Measurements from ENCODE around the gene EPYC.

EPYC gene, protein sequence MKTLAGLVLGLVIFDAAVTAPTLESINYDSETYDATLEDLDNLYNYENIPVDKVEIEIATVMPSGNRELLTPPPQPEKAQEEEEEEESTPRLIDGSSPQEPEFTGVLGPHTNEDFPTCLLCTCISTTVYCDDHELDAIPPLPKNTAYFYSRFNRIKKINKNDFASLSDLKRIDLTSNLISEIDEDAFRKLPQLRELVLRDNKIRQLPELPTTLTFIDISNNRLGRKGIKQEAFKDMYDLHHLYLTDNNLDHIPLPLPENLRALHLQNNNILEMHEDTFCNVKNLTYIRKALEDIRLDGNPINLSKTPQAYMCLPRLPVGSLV

GRCh38 chr12:91004872-91005271 lies at the start of gene EPYC:
Gene EPYC, minus strand, starts transcription at chr12:91004972. Its CDS starts 2,407 bp downstream, at chr12:91002565.
- H3K4me3 Mint-ChIP-seq = no peak within 1 kb of the TSS
- H3K36me3 Mint-ChIP-seq = no peaks in the 10 kb centered on the region
- H3K9me3 Mint-ChIP-seq (ENCODE audit: low read depth) = no peaks in the 10 kb centered on the region
- H3K27me3 Mint-ChIP-seq = peaks cover 5% of the 10 kb centered on the region
- no peak within 1 kb of the TSS for H3K27ac Mint-ChIP-seq
- H3K4me1 Mint-ChIP-seq (ENCODE audit: low read depth) = no peaks in the 10 kb centered on the region

DNA sequence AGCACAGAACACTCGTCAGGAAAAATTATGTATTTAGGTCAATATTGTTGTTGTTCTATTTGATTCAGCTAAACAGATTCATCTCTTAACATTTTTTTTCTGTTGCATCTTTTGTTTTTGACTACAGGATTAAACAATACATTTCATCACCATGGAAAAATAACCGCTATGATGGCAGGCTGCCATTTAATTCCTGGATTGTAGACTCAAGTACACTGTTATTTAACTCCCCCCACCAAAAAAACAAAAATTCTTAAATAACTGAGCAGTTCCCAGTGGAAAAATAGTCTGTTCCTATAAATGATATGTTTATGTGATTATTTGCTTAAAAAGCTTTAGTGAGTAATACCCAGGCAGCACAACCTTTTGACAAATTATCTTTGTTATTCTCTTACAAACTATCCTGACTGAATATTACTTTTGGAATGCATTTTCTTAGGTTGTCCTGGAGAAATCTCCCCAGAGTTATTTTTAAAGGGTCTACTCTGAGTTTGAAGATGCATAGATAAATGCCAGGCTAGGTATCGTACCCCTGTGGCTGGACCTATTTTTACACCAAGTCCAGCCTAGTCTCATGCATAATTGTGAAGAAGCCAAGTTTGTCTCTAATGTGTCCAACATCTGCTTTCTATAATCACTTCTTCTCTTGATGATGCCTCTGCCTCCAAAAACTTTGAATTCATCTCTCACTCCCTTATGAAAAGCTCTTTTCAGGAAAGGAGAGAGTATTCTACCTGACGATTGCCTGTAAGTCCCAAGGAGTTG lies 49.4 kb upstream of the EPYC start:
- peaks cover 9% of the 10 kb centered on the region for H3K27me3 Mint-ChIP-seq
- H3K4me3 Mint-ChIP-seq = no peak overlapping the region
- H3K9me3 Mint-ChIP-seq (ENCODE audit: low read depth) = no peaks in the 10 kb centered on the region
- H3K27ac Mint-ChIP-seq = no peak overlapping the region
- H3K4me1 Mint-ChIP-seq (ENCODE audit: low read depth) = no peaks in the 10 kb centered on the region
- H3K36me3 Mint-ChIP-seq = no peaks in the 10 kb centered on the region

- no peaks in the 10 kb centered on the region for H3K9me3 Mint-ChIP-seq (ENCODE audit: low read depth)
- peaks cover 6% of the 10 kb centered on the region for H3K27me3 Mint-ChIP-seq
- no peak overlapping the region for H3K27ac Mint-ChIP-seq
- no peak overlapping the region for H3K4me3 Mint-ChIP-seq
- H3K4me1 Mint-ChIP-seq (ENCODE audit: low read depth) = no peaks in the 10 kb centered on the region
- no peaks in the 10 kb centered on the region for H3K36me3 Mint-ChIP-seq
Measured at GRCh38 chr12:91052026-91052425, 47.3 kb upstream of the EPYC start.

- no peaks in the 10 kb centered on the region for H3K27me3 Mint-ChIP-seq
- H3K4me1 Mint-ChIP-seq (ENCODE audit: low read depth) = no peaks in the 10 kb centered on the region
- no peak overlapping the region for H3K4me3 Mint-ChIP-seq
- no peaks in the 10 kb centered on the region for H3K9me3 Mint-ChIP-seq (ENCODE audit: low read depth)
- no peak overlapping the region for H3K27ac Mint-ChIP-seq
- no peaks in the 10 kb centered on the region for H3K36me3 Mint-ChIP-seq
Measured at GRCh38 chr12:91044586-91044985, 39.8 kb upstream of the EPYC start.

GRCh38 chr12:91043408-91043807 lies 38.6 kb upstream of the EPYC start:
- no peak overlapping the region for H3K4me3 Mint-ChIP-seq
- no peaks in the 10 kb centered on the region for H3K9me3 Mint-ChIP-seq (ENCODE audit: low read depth)

GRCh38 chr12:91040096-91040755 lies 35.5 kb upstream of the EPYC start:
- H3K27ac Mint-ChIP-seq = no peak overlapping the region
- no peaks in the 10 kb centered on the region for H3K4me1 Mint-ChIP-seq (ENCODE audit: low read depth)
- H3K9me3 Mint-ChIP-seq (ENCODE audit: low read depth) = no peaks in the 10 kb centered on the region
- no peaks in the 10 kb centered on the region for H3K27me3 Mint-ChIP-seq
- H3K36me3 Mint-ChIP-seq = no peaks in the 10 kb centered on the region
- H3K4me3 Mint-ChIP-seq = no peak overlapping the region

More at GRCh38 chr12:91043408-91043807, 38.6 kb upstream of the EPYC start:
- Mint-ChIP-seq H3K27me3 (no peaks in the 10 kb centered on the region), H3K36me3 (no peaks in the 10 kb centered on the region), H3K4me1 (ENCODE audit: low read depth) (no peaks in the 10 kb centered on the region), H3K27ac (no peak overlapping the region)

DNA sequence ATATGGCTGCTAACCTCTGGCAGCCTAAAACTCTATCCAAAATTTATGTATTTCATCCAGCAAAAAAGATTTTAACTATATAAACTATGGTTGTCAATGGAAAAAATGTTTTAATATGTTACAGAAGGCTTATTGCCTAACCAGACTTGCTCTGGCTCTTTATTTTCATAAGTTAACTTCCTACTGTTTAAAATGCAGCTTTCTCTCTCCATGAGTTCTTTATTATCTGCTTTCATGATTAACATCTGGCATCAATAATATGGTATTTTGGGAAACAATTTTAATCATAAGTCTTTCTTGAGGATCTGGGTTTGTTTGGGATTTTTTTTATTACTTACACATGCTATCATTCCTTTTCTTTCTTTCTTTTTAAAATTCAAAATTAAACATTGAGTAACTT lies 32.5 kb upstream of the EPYC start:
- no peaks in the 10 kb centered on the region for H3K27me3 Mint-ChIP-seq
- no peaks in the 10 kb centered on the region for H3K36me3 Mint-ChIP-seq
- no peak overlapping the region for H3K27ac Mint-ChIP-seq
- H3K4me3 Mint-ChIP-seq = no peak overlapping the region
- H3K9me3 Mint-ChIP-seq (ENCODE audit: low read depth) = no peaks in the 10 kb centered on the region
- H3K4me1 Mint-ChIP-seq (ENCODE audit: low read depth) = no peaks in the 10 kb centered on the region

GRCh38 chr12:91033251-91033650 lies 28.5 kb upstream of the EPYC start:
- H3K9me3 Mint-ChIP-seq (ENCODE audit: low read depth) = no peaks in the 10 kb centered on the region
- no peaks in the 10 kb centered on the region for H3K36me3 Mint-ChIP-seq

DNA sequence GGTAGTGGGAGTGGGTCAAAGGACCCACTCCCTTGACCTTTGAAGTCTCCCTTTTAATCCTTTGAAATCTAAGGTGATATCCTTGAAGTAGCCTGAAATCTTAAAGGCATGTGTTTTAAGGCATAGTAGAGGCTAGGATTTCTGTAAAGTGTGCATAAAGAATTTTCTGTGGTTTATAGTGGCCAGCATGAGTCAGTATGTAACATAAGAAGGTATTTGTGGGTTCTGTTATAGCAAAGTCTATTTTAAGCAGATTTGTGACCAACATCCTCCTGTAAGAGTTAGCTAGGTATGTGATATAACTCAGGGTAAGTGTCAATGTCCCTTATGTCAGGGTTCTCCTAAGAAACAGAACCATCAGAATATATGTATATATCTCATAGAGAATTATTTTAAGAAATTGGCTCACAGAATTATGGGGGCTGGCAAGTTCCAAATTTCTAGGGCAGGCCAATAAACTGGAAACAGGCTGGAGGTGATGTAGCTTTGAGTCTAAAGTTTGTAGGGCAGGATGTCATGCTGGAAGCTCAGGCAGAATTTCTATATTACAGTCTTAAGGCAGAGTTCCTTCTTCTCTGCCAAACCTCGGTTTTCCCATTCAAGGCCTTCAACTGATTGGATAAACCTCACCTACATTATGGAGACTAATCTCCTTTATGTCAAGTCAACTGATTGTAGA lies 18.7 kb upstream of the EPYC start:
- no peak overlapping the region for H3K27ac Mint-ChIP-seq
- H3K4me3 Mint-ChIP-seq = no peak overlapping the region
- no peaks in the 10 kb centered on the region for H3K4me1 Mint-ChIP-seq (ENCODE audit: low read depth)
- no peaks in the 10 kb centered on the region for H3K9me3 Mint-ChIP-seq (ENCODE audit: low read depth)
- peaks cover 1% of the 10 kb centered on the region for H3K27me3 Mint-ChIP-seq
- no peaks in the 10 kb centered on the region for H3K36me3 Mint-ChIP-seq

More at GRCh38 chr12:91033251-91033650, 28.5 kb upstream of the EPYC start:
- Mint-ChIP-seq H3K27ac (no peak overlapping the region), H3K4me1 (ENCODE audit: low read depth) (no peaks in the 10 kb centered on the region), H3K27me3 (no peaks in the 10 kb centered on the region), H3K4me3 (no peak overlapping the region)

GRCh38 chr12:91021076-91021475 lies 16.3 kb upstream of the EPYC start:
- Mint-ChIP-seq H3K4me1 (ENCODE audit: low read depth) (no peaks in the 10 kb centered on the region), H3K36me3 (no peaks in the 10 kb centered on the region), H3K27ac (no peak overlapping the region), H3K9me3 (ENCODE audit: low read depth) (no peaks in the 10 kb centered on the region), H3K4me3 (no peak overlapping the region), H3K27me3 (peaks cover 1% of the 10 kb centered on the region)

DNA sequence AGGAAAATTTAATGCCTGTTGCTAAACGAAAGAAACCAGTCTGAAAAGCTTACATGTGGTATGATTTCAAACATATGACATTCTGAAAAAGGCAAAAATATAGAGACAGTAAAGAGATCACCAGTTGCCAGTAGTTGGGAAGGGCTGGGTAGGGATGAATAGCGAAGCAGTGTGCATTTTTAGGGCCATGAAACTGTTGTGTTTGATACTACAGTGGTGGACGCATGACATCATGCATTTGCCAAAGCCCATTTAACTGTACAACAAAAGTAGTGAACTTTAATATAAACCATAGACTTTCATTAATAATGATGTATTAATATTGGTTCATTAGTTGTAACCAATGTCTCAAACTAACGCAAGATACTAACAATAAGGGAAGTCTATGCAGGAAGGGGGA lies 14.7 kb upstream of the EPYC start:
- Mint-ChIP-seq H3K27me3 (peaks cover 5% of the 10 kb centered on the region), H3K27ac (no peak overlapping the region), H3K36me3 (no peaks in the 10 kb centered on the region), H3K4me3 (no peak overlapping the region), H3K4me1 (ENCODE audit: low read depth) (no peaks in the 10 kb centered on the region), H3K9me3 (ENCODE audit: low read depth) (no peaks in the 10 kb centered on the region)

DNA sequence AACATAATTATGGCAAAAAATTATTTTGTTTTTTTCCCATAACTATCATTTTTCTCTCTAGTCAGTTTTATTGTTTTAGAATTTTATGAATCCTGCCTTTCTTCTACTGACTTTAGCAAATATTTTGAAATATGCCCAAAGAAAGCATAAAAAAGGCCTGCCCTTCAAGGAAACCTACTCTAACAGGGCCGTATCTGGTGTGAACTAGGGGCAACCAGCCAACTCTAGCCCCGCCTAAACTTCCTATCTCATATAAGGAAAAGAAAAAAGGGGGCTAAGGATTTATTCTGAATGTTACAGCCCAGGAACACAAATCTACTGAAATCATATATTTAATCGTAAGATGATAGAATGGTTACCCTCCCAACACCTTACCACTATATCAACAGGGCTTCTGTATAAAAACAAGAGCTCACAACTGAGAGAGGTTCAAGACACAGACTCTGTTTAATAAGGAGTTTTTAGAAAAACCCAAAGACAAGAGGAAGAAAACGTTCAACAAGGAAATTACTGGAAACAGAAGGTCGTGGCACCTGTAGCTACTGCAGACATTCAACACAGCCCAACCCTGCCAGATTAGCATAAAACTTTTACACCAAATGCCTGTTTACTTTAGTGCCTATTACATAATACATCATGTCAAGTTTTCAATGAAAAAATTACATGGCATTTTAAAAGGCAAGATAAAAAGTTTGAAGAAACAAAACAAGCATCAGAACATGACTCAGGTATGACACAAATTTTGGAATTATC lies 12.9 kb upstream of the EPYC start:
- Mint-ChIP-seq H3K27ac (no peak overlapping the region), H3K9me3 (ENCODE audit: low read depth) (no peaks in the 10 kb centered on the region), H3K27me3 (peaks cover 6% of the 10 kb centered on the region), H3K36me3 (no peaks in the 10 kb centered on the region), H3K4me1 (ENCODE audit: low read depth) (no peaks in the 10 kb centered on the region), H3K4me3 (no peak overlapping the region)

DNA sequence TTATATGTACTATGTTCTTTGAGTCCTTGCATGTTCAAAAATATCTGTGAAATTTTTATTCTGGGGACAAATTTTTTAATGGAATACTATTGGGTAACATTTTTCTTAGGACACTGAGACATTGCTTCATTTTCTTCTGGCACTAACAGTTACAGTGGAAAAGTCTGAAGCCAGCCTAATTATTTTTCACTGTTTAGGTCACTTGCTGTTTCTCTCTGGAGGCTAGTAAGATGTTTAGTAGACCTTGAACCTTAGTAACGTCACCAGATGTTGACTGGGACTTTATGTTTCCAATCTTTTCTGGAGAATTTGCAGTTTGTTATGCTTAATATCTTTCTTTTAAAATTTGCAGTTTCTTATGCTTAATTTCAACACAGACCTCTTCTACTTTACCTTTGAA lies 12.3 kb upstream of the EPYC start:
- peaks cover 6% of the 10 kb centered on the region for H3K27me3 Mint-ChIP-seq
- no peaks in the 10 kb centered on the region for H3K9me3 Mint-ChIP-seq (ENCODE audit: low read depth)
- H3K27ac Mint-ChIP-seq = no peak overlapping the region
- no peak overlapping the region for H3K4me3 Mint-ChIP-seq
- no peaks in the 10 kb centered on the region for H3K36me3 Mint-ChIP-seq
- H3K4me1 Mint-ChIP-seq (ENCODE audit: low read depth) = no peaks in the 10 kb centered on the region

GRCh38 chr12:91009319-91009950 lies 4.7 kb upstream of the EPYC start:
- no peak overlapping the region for H3K27ac Mint-ChIP-seq
- peaks cover 12% of the 10 kb centered on the region for H3K27me3 Mint-ChIP-seq
- H3K9me3 Mint-ChIP-seq (ENCODE audit: low read depth) = no peaks in the 10 kb centered on the region
- H3K36me3 Mint-ChIP-seq = no peaks in the 10 kb centered on the region
- H3K4me1 Mint-ChIP-seq (ENCODE audit: low read depth) = no peaks in the 10 kb centered on the region
- H3K4me3 Mint-ChIP-seq = no peak overlapping the region
